HEK293 (cell line): ENCODE measurements around the gene HDLBP.

Source experiments
- CTCF ChIA-PET: fragments of 350-600 bp; formaldehyde crosslinking; extraction: SDS; loops from one replicate; lab custom pipeline; 2021; ENCODE audit warnings: antibody characterized with exemption; lab: Yijun Ruan, JAX
- POLR2A ChIA-PET: fragments of 300-600 bp; formaldehyde crosslinking; extraction: SDS; loops from one replicate; lab custom pipeline; 2020; ENCODE audit warnings: antibody characterized with exemption, inconsistent platforms; lab: Yijun Ruan, JAX
- H3K27ac ChIP-seq: fragments of 200-500 bp; sonication (Bioruptor generic); 2 replicates; pipeline ENCODE4 v1.5.1; 2014; ENCODE audit warnings: low read depth, low read length, control low read depth, inconsistent platforms; ENCODE audit errors: extremely low read depth
- H3K36me3 ChIP-seq, 2 experiments: fragments of 200-500 bp in 1 of 2; sonication (Bioruptor generic) in 1 of 2; 1 replicate in 1 of 2; 2 replicates in 1 of 2; pipeline ENCODE4 v1.5.1; 2014 to 2017; ENCODE audit warnings: inconsistent platforms in 2 of 2, low read length in 2 of 2; ENCODE audit not compliant: control insufficient read depth in 2 of 2, insufficient read depth in 1 of 2
- H3K4me1 ChIP-seq: fragments of 200-500 bp; sonication (Bioruptor generic); 2 replicates; pipeline ENCODE4 v1.5.1; 2014; ENCODE audit warnings: mild to moderate bottlenecking, low read length, inconsistent platforms; ENCODE audit not compliant: control insufficient read depth, insufficient read depth
- H3K4me3 ChIP-seq: 2 replicates; pipeline ENCODE4 v1.5.1; 2011; ENCODE audit warnings: low read depth, mild to moderate bottlenecking, control low read depth, low read length, moderate library complexity
- H3K9me3 ChIP-seq: fragments of 200-500 bp; sonication (Bioruptor generic); 2 replicates; pipeline ENCODE4 v1.5.1; 2014; ENCODE audit warnings: low read depth, low read length, inconsistent platforms; ENCODE audit not compliant: control insufficient read depth, insufficient read depth
- FEZF1 ChIP-seq: fragments of 450-650 bp; formaldehyde crosslinking; IDR thresholded peaks from 2 replicates; pipeline ENCODE4 v1.5.1; 2016; ENCODE audit warnings: missing biosample characterization, missing genetic modification characterization
- GLI4 ChIP-seq: fragments of 450-650 bp; formaldehyde crosslinking; IDR thresholded peaks from 2 replicates; pipeline ENCODE4 v1.5.1; 2016; ENCODE audit warnings: missing biosample characterization, missing genetic modification characterization
- RBAK ChIP-seq: fragments of 450-650 bp; formaldehyde crosslinking; IDR thresholded peaks from 2 replicates; pipeline ENCODE4 v1.5.1; 2016; ENCODE audit warnings: missing biosample characterization, missing genetic modification characterization
- TRIM28 ChIP-seq: IDR thresholded peaks from 2 replicates; pipeline ENCODE4 v1.6.1; 2011; ENCODE audit warnings: low read length, control low read depth, borderline replicate concordance
- ZBTB7A ChIP-seq: fragments of 450-650 bp; formaldehyde crosslinking; IDR thresholded peaks from 2 replicates; pipeline ENCODE4 v1.5.1; 2016; ENCODE audit warnings: low read depth, missing biosample characterization, missing genetic modification characterization
- ZBTB8A ChIP-seq: fragments of 450-650 bp; formaldehyde crosslinking; IDR thresholded peaks from 2 replicates; pipeline ENCODE4 v1.5.1; 2016; ENCODE audit warnings: missing biosample characterization, missing genetic modification characterization
- ZFP41 ChIP-seq: fragments of 450-650 bp; formaldehyde crosslinking; IDR thresholded peaks from 2 replicates; pipeline ENCODE4 v1.5.1; 2016; ENCODE audit warnings: missing biosample characterization, missing genetic modification characterization, borderline replicate concordance
- ZFP69B ChIP-seq: fragments of 450-650 bp; formaldehyde crosslinking; IDR thresholded peaks from 2 replicates; pipeline ENCODE4 v1.5.1; 2016; ENCODE audit warnings: missing biosample characterization, missing genetic modification characterization
- ZNF184 ChIP-seq: fragments of 450-650 bp; IDR thresholded peaks from 2 replicates; pipeline ENCODE4 v1.5.1; 2018; ENCODE audit warnings: missing biosample characterization, mild to moderate bottlenecking, missing genetic modification characterization
- ZNF341 ChIP-seq: fragments of 450-650 bp; formaldehyde crosslinking; IDR thresholded peaks from 2 replicates; pipeline ENCODE4; 2016; ENCODE audit warnings: low read depth, missing biosample characterization, missing genetic modification characterization
- ZNF600 ChIP-seq: fragments of 450-650 bp; formaldehyde crosslinking; IDR thresholded peaks from 2 replicates; pipeline ENCODE4 v1.5.1; 2016; ENCODE audit warnings: missing biosample characterization, missing genetic modification characterization
- ZNF837 ChIP-seq: fragments of 450-650 bp; formaldehyde crosslinking; IDR thresholded peaks from 2 replicates; pipeline ENCODE4 v1.5.1; 2016; ENCODE audit warnings: missing biosample characterization, missing genetic modification characterization
- TF ChIP-seq, protein P1 (sequence below): fragments of 450-650 bp; formaldehyde crosslinking; IDR thresholded peaks from 2 replicates; pipeline ENCODE4 v1.5.1; 2016; ENCODE audit warnings: missing biosample characterization, missing genetic modification characterization
- TF ChIP-seq, protein P2 (sequence below): fragments of 450-650 bp; formaldehyde crosslinking; IDR thresholded peaks from 2 replicates; pipeline ENCODE4 v1.5.1; 2016; ENCODE audit warnings: missing biosample characterization, missing genetic modification characterization
- TF ChIP-seq, protein P3 (sequence below): fragments of 450-650 bp; formaldehyde crosslinking; IDR thresholded peaks from 2 replicates; pipeline ENCODE4 v1.5.1; 2016; ENCODE audit warnings: missing biosample characterization, missing genetic modification characterization
- TF ChIP-seq, protein P4 (sequence below): fragments of 450-650 bp; formaldehyde crosslinking; optimal IDR thresholded peaks from 2 replicates; pipeline ENCODE3; 2016; ENCODE audit warnings: missing biosample characterization, mild to moderate bottlenecking, missing genetic modification characterization
- TF ChIP-seq, protein P5 (sequence below): fragments of 450-650 bp; formaldehyde crosslinking; IDR thresholded peaks from 2 replicates; pipeline ENCODE4 v1.5.1; 2017; ENCODE audit warnings: missing biosample characterization, missing genetic modification characterization

Gene HDLBP

DNA sequence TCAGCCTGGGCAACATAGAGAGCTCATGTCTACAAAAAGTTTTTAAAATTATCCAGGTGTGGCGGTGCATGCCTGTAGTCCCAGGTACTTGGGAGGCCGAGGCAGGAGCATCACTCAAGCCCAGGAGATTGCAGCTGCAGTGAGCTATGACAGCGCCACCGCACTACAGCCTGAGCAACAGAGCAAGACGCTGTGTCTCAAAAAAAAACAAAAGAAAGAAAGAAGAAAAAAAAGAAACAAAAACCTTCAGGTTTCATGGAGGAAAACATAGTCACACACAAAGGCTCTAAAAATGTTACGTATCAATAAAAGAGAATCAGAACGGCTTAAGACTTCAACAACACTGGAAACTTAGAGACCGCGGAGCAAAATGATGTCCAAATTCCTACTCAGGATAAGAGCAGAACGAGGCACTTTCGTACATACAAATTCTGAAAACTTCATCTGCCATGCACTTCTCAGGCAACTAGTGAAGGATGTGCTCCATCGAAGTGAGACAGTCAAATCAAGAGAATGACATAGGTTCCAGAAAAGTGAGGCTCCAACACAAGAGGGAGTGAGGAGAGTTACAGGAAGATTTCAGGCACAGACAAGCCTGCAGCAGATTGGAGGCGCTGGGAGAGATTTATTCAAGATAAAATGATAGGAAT lies 4.4 kb downstream of the HDLBP start:
- TF ChIP-seq, protein P1, sequence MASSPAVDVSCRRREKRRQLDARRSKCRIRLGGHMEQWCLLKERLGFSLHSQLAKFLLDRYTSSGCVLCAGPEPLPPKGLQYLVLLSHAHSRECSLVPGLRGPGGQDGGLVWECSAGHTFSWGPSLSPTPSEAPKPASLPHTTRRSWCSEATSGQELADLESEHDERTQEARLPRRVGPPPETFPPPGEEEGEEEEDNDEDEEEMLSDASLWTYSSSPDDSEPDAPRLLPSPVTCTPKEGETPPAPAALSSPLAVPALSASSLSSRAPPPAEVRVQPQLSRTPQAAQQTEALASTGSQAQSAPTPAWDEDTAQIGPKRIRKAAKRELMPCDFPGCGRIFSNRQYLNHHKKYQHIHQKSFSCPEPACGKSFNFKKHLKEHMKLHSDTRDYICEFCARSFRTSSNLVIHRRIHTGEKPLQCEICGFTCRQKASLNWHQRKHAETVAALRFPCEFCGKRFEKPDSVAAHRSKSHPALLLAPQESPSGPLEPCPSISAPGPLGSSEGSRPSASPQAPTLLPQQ: no peak
- TF ChIP-seq, protein P2, sequence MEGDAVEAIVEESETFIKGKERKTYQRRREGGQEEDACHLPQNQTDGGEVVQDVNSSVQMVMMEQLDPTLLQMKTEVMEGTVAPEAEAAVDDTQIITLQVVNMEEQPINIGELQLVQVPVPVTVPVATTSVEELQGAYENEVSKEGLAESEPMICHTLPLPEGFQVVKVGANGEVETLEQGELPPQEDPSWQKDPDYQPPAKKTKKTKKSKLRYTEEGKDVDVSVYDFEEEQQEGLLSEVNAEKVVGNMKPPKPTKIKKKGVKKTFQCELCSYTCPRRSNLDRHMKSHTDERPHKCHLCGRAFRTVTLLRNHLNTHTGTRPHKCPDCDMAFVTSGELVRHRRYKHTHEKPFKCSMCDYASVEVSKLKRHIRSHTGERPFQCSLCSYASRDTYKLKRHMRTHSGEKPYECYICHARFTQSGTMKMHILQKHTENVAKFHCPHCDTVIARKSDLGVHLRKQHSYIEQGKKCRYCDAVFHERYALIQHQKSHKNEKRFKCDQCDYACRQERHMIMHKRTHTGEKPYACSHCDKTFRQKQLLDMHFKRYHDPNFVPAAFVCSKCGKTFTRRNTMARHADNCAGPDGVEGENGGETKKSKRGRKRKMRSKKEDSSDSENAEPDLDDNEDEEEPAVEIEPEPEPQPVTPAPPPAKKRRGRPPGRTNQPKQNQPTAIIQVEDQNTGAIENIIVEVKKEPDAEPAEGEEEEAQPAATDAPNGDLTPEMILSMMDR (tag by site-specific recombination): 0 out of 2 replicates have a peak, but pooled peaks have one; percentile 12
- no peak for TF ChIP-seq ZNF341 (tag by site-specific recombination)
- TF ChIP-seq, protein P3, sequence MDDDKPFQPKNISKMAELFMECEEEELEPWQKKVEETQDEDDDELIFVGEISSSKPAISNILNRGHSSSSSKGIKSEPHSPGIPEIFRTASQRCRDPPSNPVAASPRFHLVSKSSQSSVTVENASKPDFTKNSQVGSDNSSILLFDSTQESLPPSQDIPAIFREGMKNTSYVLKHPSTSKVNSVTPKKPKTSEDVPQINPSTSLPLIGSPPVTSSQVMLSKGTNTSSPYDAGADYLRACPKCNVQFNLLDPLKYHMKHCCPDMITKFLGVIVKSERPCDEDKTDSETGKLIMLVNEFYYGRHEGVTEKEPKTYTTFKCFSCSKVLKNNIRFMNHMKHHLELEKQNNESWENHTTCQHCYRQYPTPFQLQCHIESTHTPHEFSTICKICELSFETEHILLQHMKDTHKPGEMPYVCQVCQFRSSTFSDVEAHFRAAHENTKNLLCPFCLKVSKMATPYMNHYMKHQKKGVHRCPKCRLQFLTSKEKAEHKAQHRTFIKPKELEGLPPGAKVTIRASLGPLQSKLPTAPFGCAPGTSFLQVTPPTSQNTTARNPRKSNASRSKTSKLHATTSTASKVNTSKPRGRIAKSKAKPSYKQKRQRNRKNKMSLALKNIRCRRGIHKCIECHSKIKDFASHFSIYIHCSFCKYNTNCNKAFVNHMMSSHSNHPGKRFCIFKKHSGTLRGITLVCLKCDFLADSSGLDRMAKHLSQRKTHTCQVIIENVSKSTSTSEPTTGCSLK (tag by site-specific recombination): no peak
- peak; percentile 95 for TF ChIP-seq ZNF600
- peaks cover 0 to 8% of the 10 kb centered on the region in 2 experiments; a peak in 1 of 3 replicates for H3K36me3 ChIP-seq
- no peaks in the 10 kb centered on the region for H3K9me3 ChIP-seq
- peaks cover 21% of the 10 kb centered on the region for H3K4me1 ChIP-seq
- H3K27ac ChIP-seq: no peak overlapping the region
- POLR2A ChIA-PET: no interaction called here
- H3K4me3 ChIP-seq: no peak overlapping the region
- CTCF ChIA-PET: interaction anchor here (0.9 kb wide), 1 partner anchor 15 kb away, joined by 3 read pairs; no protein-coding TSS in a partner anchor

DNA sequence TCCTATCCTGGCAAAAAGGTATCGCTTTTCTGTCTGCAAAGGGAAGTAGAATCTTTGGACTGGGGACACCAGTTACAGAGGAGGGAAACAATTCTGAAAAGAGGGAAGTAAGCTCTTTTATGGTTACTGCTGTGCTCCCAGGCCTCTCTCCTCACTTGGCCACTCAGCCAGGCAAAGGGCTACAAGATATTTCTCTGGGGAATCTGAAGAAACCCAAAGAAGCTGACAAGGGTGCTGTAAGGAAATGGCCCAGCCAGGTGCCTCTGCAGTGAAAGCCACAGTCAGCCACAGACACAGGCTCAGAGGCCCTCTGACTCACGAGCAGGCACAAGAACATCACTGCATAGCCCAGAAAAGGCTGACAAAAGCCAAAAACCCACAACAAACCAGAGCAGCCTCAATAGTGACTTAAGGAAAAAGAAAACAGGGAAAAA lies 5.8 kb downstream of the HDLBP start:
- peaks cover 0 to 8% of the 10 kb centered on the region in 2 experiments; a peak in 1 of 3 replicates for H3K36me3 ChIP-seq
- H3K27ac ChIP-seq: no peak overlapping the region
- H3K9me3 ChIP-seq: no peaks in the 10 kb centered on the region
- no peak for TF ChIP-seq RBAK (tag by site-specific recombination)
- no peak for TF ChIP-seq ZNF837 (tag by site-specific recombination)
- no peak for TF ChIP-seq ZFP69B (tag by site-specific recombination)
- no peak for TF ChIP-seq ZBTB7A (tag by site-specific recombination)
- TF ChIP-seq, protein P4, sequence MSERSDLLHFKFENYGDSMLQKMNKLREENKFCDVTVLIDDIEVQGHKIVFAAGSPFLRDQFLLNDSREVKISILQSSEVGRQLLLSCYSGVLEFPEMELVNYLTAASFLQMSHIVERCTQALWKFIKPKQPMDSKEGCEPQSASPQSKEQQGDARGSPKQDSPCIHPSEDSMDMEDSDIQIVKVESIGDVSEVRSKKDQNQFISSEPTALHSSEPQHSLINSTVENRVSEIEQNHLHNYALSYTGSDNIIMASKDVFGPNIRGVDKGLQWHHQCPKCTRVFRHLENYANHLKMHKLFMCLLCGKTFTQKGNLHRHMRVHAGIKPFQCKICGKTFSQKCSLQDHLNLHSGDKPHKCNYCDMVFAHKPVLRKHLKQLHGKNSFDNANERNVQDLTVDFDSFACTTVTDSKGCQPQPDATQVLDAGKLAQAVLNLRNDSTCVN (tag by site-specific recombination): no peak
- no peak for TF ChIP-seq ZNF184 (tag by site-specific recombination)
- TF ChIP-seq, protein P5, sequence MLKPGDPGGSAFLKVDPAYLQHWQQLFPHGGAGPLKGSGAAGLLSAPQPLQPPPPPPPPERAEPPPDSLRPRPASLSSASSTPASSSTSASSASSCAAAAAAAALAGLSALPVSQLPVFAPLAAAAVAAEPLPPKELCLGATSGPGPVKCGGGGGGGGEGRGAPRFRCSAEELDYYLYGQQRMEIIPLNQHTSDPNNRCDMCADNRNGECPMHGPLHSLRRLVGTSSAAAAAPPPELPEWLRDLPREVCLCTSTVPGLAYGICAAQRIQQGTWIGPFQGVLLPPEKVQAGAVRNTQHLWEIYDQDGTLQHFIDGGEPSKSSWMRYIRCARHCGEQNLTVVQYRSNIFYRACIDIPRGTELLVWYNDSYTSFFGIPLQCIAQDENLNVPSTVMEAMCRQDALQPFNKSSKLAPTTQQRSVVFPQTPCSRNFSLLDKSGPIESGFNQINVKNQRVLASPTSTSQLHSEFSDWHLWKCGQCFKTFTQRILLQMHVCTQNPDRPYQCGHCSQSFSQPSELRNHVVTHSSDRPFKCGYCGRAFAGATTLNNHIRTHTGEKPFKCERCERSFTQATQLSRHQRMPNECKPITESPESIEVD (tag by site-specific recombination): no peak
- TF ChIP-seq FEZF1 (tag by site-specific recombination): peak; percentile 84
- peak; percentile 18; the same call in 1 of the 2 replicates for TF ChIP-seq ZBTB8A
- TF ChIP-seq ZFP41: no peak
- no peak for TF ChIP-seq TRIM28
- TF ChIP-seq GLI4 (tag by site-specific recombination): no peak
- TF ChIP-seq, all 188 proteins: peak for 2
- ChIA-PET POLR2A (no interaction called here), CTCF (no interaction called here)
- H3K4me3 ChIP-seq: no peak overlapping the region
- peaks cover 21% of the 10 kb centered on the region for H3K4me1 ChIP-seq
